ENCODE results near the gene RXRB.

Gene RXRB

GRCh38 chr6:33199687-33200218 lies 712 bp downstream of the RXRB start:
- Histone ChIP-seq H3K4me2 (ENCODE audit: low read depth, low read length, poor library complexity, severe bottlenecking) (peak overlapping the region; percentile 99), H3K27me3 (ENCODE audit: insufficient read depth, low read length, poor library complexity, severe bottlenecking) (no peaks in the 10 kb centered on the region), H3K4me3 (ENCODE audit: low read length, poor library complexity, severe bottlenecking) (peak overlapping the region; percentile 87), H3K79me2 (ENCODE audit: insufficient read depth, low read length) (peaks cover 80% of the 10 kb centered on the region), H3K36me3 (ENCODE audit: insufficient read depth, low read length) (peaks cover 37% of the 10 kb centered on the region; the same call in 1 of the 2 replicates), H3K4me1 (ENCODE audit: insufficient read depth, low read length, poor library complexity, severe bottlenecking) (peaks cover 56% of the 10 kb centered on the region), H3K9me3 (ENCODE audit: insufficient read depth, low read depth, low read length) (no peaks in the 10 kb centered on the region), H3K9ac (ENCODE audit: low read depth, low read length, poor library complexity, severe bottlenecking) (peak overlapping the region; percentile 87), H3K9me2 (replicated peaks; ENCODE audit: low read depth, low read length) (no peaks in the 10 kb centered on the region), H3F3A (ENCODE audit: low read depth) (0 out of 2 replicates have a peak, but pooled peaks cover 5% of the 10 kb centered on the region), H4K20me1 (ENCODE audit: insufficient read depth, low read length, poor library complexity, severe bottlenecking) (peaks cover 60% of the 10 kb centered on the region), H2AFZ (ENCODE audit: low read length) (peak overlapping the region; percentile 95; the same call in 1 of the 2 replicates)
- no peak for TF ChIP-seq EZH2phosphoT487 (IDR thresholded peaks at IDR 0.05; ENCODE audit: borderline replicate concordance)
- TF ChIP-seq, protein P1, sequence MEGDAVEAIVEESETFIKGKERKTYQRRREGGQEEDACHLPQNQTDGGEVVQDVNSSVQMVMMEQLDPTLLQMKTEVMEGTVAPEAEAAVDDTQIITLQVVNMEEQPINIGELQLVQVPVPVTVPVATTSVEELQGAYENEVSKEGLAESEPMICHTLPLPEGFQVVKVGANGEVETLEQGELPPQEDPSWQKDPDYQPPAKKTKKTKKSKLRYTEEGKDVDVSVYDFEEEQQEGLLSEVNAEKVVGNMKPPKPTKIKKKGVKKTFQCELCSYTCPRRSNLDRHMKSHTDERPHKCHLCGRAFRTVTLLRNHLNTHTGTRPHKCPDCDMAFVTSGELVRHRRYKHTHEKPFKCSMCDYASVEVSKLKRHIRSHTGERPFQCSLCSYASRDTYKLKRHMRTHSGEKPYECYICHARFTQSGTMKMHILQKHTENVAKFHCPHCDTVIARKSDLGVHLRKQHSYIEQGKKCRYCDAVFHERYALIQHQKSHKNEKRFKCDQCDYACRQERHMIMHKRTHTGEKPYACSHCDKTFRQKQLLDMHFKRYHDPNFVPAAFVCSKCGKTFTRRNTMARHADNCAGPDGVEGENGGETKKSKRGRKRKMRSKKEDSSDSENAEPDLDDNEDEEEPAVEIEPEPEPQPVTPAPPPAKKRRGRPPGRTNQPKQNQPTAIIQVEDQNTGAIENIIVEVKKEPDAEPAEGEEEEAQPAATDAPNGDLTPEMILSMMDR (conservative IDR thresholded peaks at IDR 0.05; ENCODE audit: low read length), result no peak

- TF ChIP-seq, protein P1 (conservative IDR thresholded peaks at IDR 0.05; ENCODE audit: low read length), result no peak
- TF ChIP-seq EZH2phosphoT487 (IDR thresholded peaks at IDR 0.05; ENCODE audit: borderline replicate concordance), result no peak
- Histone ChIP-seq H3K9me3 (ENCODE audit: insufficient read depth, low read depth, low read length) (no peaks in the 10 kb centered on the region), H2AFZ (ENCODE audit: low read length) (no peak overlapping the region), H3K9ac (ENCODE audit: low read depth, low read length, poor library complexity, severe bottlenecking) (peak overlapping the region; percentile 87), H3K36me3 (ENCODE audit: insufficient read depth, low read length) (peaks cover 45% of the 10 kb centered on the region; the same call in 1 of the 2 replicates), H3K4me3 (ENCODE audit: low read length, poor library complexity, severe bottlenecking) (peak overlapping the region; percentile 87), H3F3A (ENCODE audit: low read depth) (0 out of 2 replicates have a peak, but pooled peaks cover 5% of the 10 kb centered on the region), H3K79me2 (ENCODE audit: insufficient read depth, low read length) (peaks cover 75% of the 10 kb centered on the region), H3K27me3 (ENCODE audit: insufficient read depth, low read length, poor library complexity, severe bottlenecking) (no peaks in the 10 kb centered on the region), H3K9me2 (replicated peaks; ENCODE audit: low read depth, low read length) (no peaks in the 10 kb centered on the region), H3K4me1 (ENCODE audit: insufficient read depth, low read length, poor library complexity, severe bottlenecking) (peaks cover 51% of the 10 kb centered on the region), H4K20me1 (ENCODE audit: insufficient read depth, low read length, poor library complexity, severe bottlenecking) (peaks cover 60% of the 10 kb centered on the region), H3K4me2 (ENCODE audit: low read depth, low read length, poor library complexity, severe bottlenecking) (peak overlapping the region; percentile 99)
These were observed 1.5 kb downstream of the RXRB start for GRCh38 chr6:33198853-33199436.

DNA sequence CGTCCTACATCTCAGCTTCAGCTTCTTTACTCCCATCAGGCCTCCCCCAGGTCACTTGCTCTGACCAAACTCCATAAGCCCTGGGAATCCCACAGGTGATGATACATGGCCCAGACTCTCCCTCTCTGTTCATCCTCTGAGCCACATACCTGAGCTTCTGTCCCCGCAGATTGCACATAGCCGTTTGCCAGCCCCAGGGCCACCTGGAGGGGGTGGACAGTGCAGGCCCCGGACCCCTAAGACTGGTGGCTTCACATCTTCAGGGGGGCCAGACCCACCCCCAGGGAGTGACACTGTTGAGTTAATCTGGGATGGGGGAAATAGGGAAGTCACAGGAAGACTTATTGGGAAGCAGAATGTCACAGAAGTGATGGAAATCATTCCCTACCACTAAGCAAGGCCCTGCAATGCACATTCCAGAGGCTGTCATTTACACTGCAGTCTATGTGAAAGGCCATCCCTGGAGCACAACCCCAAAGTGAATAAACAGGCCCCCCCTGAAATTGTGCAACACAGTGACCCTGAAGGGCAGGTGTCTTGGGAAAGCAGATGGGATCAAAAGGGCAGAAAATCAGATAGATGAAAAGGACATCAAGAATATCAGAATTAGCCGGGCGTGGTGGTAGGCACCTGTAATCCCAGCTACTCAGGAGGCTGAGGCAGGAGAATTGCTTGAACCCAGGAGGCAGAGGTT lies 2.2 kb downstream of the RXRB start:
- Histone ChIP-seq H3K9ac (ENCODE audit: low read depth, low read length, poor library complexity, severe bottlenecking) (peak overlapping the region; percentile 87), H3K79me2 (ENCODE audit: insufficient read depth, low read length) (peaks cover 68% of the 10 kb centered on the region)

More for the DNA sequence above, 2.2 kb downstream of the RXRB start:
- H3K4me2 ChIP-seq (ENCODE audit: low read depth, low read length, poor library complexity, severe bottlenecking), result peak overlapping the region; percentile 99
- H3K4me3 ChIP-seq (ENCODE audit: low read length, poor library complexity, severe bottlenecking), result peak overlapping the region; percentile 87
- H3K9me3 ChIP-seq (ENCODE audit: insufficient read depth, low read depth, low read length), result no peaks in the 10 kb centered on the region
- H3K4me1 ChIP-seq (ENCODE audit: insufficient read depth, low read length, poor library complexity, severe bottlenecking), result peaks cover 45% of the 10 kb centered on the region
- TF ChIP-seq EZH2phosphoT487 (IDR thresholded peaks at IDR 0.05; ENCODE audit: borderline replicate concordance), result no peak
- TF ChIP-seq, protein P1 (conservative IDR thresholded peaks at IDR 0.05; ENCODE audit: low read length), result no peak
- H3K27me3 ChIP-seq (ENCODE audit: insufficient read depth, low read length, poor library complexity, severe bottlenecking), result no peaks in the 10 kb centered on the region
- H3F3A ChIP-seq (ENCODE audit: low read depth), result 0 out of 2 replicates have a peak, but pooled peaks cover 3% of the 10 kb centered on the region
- H3K36me3 ChIP-seq (ENCODE audit: insufficient read depth, low read length), result peaks cover 44% of the 10 kb centered on the region; the same call in 1 of the 2 replicates
- H3K9me2 ChIP-seq (replicated peaks; ENCODE audit: low read depth, low read length), result no peaks in the 10 kb centered on the region
- peaks cover 56% of the 10 kb centered on the region for H4K20me1 ChIP-seq (ENCODE audit: insufficient read depth, low read length, poor library complexity, severe bottlenecking)
- H2AFZ ChIP-seq (ENCODE audit: low read length), result no peak overlapping the region
